Measurements from ENCODE around the gene RRAD. TPM values are rescaled to one million over a fixed set of nuclear protein-coding genes. Genes with fewer than 3 reads are reported as not detected.
"Not testable (repeated sequence)": the region's sequence is repeated elsewhere in the genome, so short reads cannot be mapped to it uniquely, and the experiment has no call there.

The RRAD gene
- total RNA-seq, 6 experiments from 2014 or later = 0.51 to 7.7 (median 3.0) TPM; not detected in 1

GRCh38 chr16:66935314-66936011, 10.1 kb upstream of the RRAD start, which contains the start of gene CES2:
Gene CES2 (plus strand): TSS chr16:66935516. CDS start chr16:66935636, 120 bp downstream.
- Histone ChIP-seq H3K36me3 (peaks cover 4 to 26% (median 14%) of the 10 kb centered on the region in 4 donors), H3K4me3 (peak within 1 kb of the TSS; percentile 94 to 100 (median 98)), H3K27me3 (no peaks in the 10 kb centered on the region), H3K9me3 (no peaks in the 10 kb centered on the region), H3K27ac (peak within 1 kb of the TSS; percentile 95 to 99 (median 96)), H3K4me1 (peaks cover 0 to 44% (median 21%) of the 10 kb centered on the region in 4 donors)
- WGBS (ENCODE audit: insufficient coverage, low coverage, low lambda C conversion rate, missing lambda C conversion rate) = 25% methylated on average over 15 of the region's 44 CpGs
- DNase-seq = peak; percentile 90 to 97 (median 95)
- intact Hi-C loops (cut with DNase I) = no loop called here
- ATAC-seq = peak; percentile 73 to 86 (median 80)
- TF ChIP-seq CTCF (IDR thresholded peaks at IDR 0.05) = no peak
- TF ChIP-seq POLR2A (IDR thresholded peaks at IDR 0.05) = peak; percentile 94

GRCh38 chr16:66934839-66935313, 9.5 kb upstream of the RRAD start:
- Histone ChIP-seq H3K4me1 (peaks cover 0 to 47% (median 22%) of the 10 kb centered on the region in 4 donors), H3K36me3 (peaks cover 0 to 20% (median 10%) of the 10 kb centered on the region in 4 donors), H3K4me3 (peak overlapping the region; percentile 94 to 100 (median 98)), H3K27ac (peak overlapping the region; percentile 95 to 99 (median 95))
- H3K9me3 ChIP-seq; DNase-seq; ATAC-seq; intact Hi-C loops (cut with DNase I); H3K27me3 ChIP-seq: not testable (repeated sequence)
- WGBS (ENCODE audit: insufficient coverage, low coverage, low lambda C conversion rate, missing lambda C conversion rate) = 0% methylated on average over 5 of the region's 24 CpGs

- peaks cover 0 to 14% (median 7%) of the 10 kb centered on the region in 4 donors for H3K36me3 ChIP-seq
- intact Hi-C loops (cut with DNase I) = no loop called here
- peak within 1 kb of the TSS; percentile 95 to 99 (median 95) for H3K27ac ChIP-seq
- no peaks in the 10 kb centered on the region for H3K27me3 ChIP-seq
- peak within 1 kb of the TSS; percentile 94 to 100 (median 98) for H3K4me3 ChIP-seq
- peaks cover 0 to 42% (median 19%) of the 10 kb centered on the region in 4 donors for H3K4me1 ChIP-seq
- peak; percentile 63 to 69 (median 66) for ATAC-seq
- DNase-seq = peak; percentile 91 to 93 (median 92)
- WGBS (ENCODE audit: insufficient coverage, low coverage, low lambda C conversion rate, missing lambda C conversion rate) = 0% methylated on average over 2 of the region's 76 CpGs
- H3K9me3 ChIP-seq = no peaks in the 10 kb centered on the region
- TF ChIP-seq POLR2A (IDR thresholded peaks at IDR 0.05) = peak; percentile 84
- no peak for TF ChIP-seq CTCF (IDR thresholded peaks at IDR 0.05)
Observed at GRCh38 chr16:66934138-66934838, 9.0 kb upstream of the RRAD start, which contains the start of gene CIAO2B. Gene CIAO2B (minus strand): TSS chr16:66934402. CDS start chr16:66934364, 38 bp downstream.

- DNase-seq = no peak
- TF ChIP-seq CTCF (IDR thresholded peaks at IDR 0.05) (no peak), POLR2A (IDR thresholded peaks at IDR 0.05) (no peak)
- Histone ChIP-seq H3K4me1 (peaks cover 0 to 36% (median 16%) of the 10 kb centered on the region in 4 donors), H3K4me3 (peak overlapping the region; percentile 94 to 100 (median 98)), H3K36me3 (peaks cover 0 to 10% (median 6%) of the 10 kb centered on the region in 4 donors), H3K27ac (peak overlapping the region; percentile 95 to 99 (median 95)), H3K27me3 (no peaks in the 10 kb centered on the region), H3K9me3 (no peaks in the 10 kb centered on the region)
- intact Hi-C loops (cut with DNase I) = no loop called here
- no peak for ATAC-seq
- WGBS (ENCODE audit: insufficient coverage, low coverage, low lambda C conversion rate, missing lambda C conversion rate) = 0% methylated on average over 9 of the region's 12 CpGs
Observed at GRCh38 chr16:66933776-66934137, 8.4 kb upstream of the RRAD start.
